Transverse colon (tissue), 4 donors: Measurements from ENCODE around the gene GP1BB. TPM values are rescaled to one million over a fixed set of nuclear protein-coding genes. Genes with fewer than 3 reads are reported as not detected.

Experiments used
- DNase-seq: peaks from one replicate; pipeline ENCODE4 v3.0.0-alpha.2; 2019
- H3K27ac ChIP-seq, 4 donors: fragments of 200-600 bp; sonication (generic); 2 replicates each; pipeline ENCODE4 v1.5.1; 2016 to 2018; ENCODE audit warnings: inconsistent platforms in 4 of 4
- H3K27me3 ChIP-seq: fragments of 200-600 bp; sonication (generic); 2 replicates; pipeline ENCODE4 v1.5.1; 2017; ENCODE audit warnings: inconsistent platforms
- H3K36me3 ChIP-seq, 4 donors: fragments of 200-600 bp; sonication (generic); 2 replicates each; pipeline ENCODE4 v1.5.1; 2017 to 2019; ENCODE audit warnings: inconsistent platforms in 4 of 4
- H3K4me1 ChIP-seq, 4 donors: fragments of 200-600 bp; sonication (generic); 2 replicates each; pipeline ENCODE4 v1.5.1; 2017 to 2020; ENCODE audit warnings: inconsistent platforms in 4 of 4
- H3K4me3 ChIP-seq, 4 donors: fragments of 200-600 bp; sonication (generic); 1 replicate in 1 of 4; 2 replicates in 3 of 4; pipeline versions ENCODE4 v1.5.1 to v1.6.1; 2017 to 2019; ENCODE audit warnings: inconsistent platforms in 4 of 4
- H3K9me3 ChIP-seq, 2 donors: fragments of 200-600 bp; sonication (generic); 2 replicates each; pipeline ENCODE4 v1.5.1; 2017 to 2019; ENCODE audit warnings: inconsistent platforms in 2 of 2
- EP300 ChIP-seq: sonication (generic); formaldehyde crosslinking; IDR thresholded peaks from one replicate; pipeline ENCODE4 v1.6.1; 2017; ENCODE audit warnings: antibody characterized with exemption, low read depth
- POLR2A ChIP-seq: fragments of 450-650 bp; IDR thresholded peaks from one replicate; pipeline ENCODE4 v1.6.1; 2016; ENCODE audit warnings: antibody characterized with exemption, mild to moderate bottlenecking, moderate library complexity
- POLR2AphosphoS5 ChIP-seq, 3 donors: sonication (generic); formaldehyde crosslinking; IDR thresholded peaks; one replicate each; pipeline ENCODE4 v1.6.1; 2016; ENCODE audit warnings: antibody characterized with exemption in 3 of 3
- WGBS, 2 donors: methylation state at CpG; one replicate each; pipeline ENCODE4 v1.1.5; 2018; ENCODE audit warnings: low coverage in 1 of 2; 5-methylcytosine and 5-hydroxymethylcytosine counted together
- in situ Hi-C, 4 donors: fragments of 200-750 bp; cut with MboI; loops; one replicate each; pipeline versions ENCODE4 v1.15.0 to v1.15.1; 2017; ENCODE audit warnings: low sequenced_read_pairs in 3 of 4, low pct_ligation_motif_present in 1 of 4, low pct_unique_long_range_greater_than_20kb in 1 of 4
- intact Hi-C: fragments of 100-400 bp; cut with DNase I; formaldehyde crosslinking; loops from one replicate; pipeline ENCODE4 v1.15.1; 2023; ENCODE audit warnings: low total_unique reads
- total RNA-seq, 4 donors: library from RNA; depleted of rRNA; stranded (reverse); fragments of >200 nt; gene quantifications; one replicate each; pipeline ENCODE4 v1.1.0, GENCODE V29; 2016
- TF ChIP-seq, protein P1 (sequence below), 5 experiments: fragments of 200-600 bp in 3 of 5; fragments of 450-650 bp in 2 of 5; sonication (generic) in 3 of 5; IDR thresholded peaks; 1 replicate in 2 of 5; 2 replicates in 3 of 5; pipeline ENCODE4 v1.5.1; 2016 to 2017; ENCODE audit warnings: antibody characterized with exemption in 5 of 5, inconsistent platforms in 3 of 5, mild to moderate bottlenecking in 2 of 5, moderate library complexity in 1 of 5

The GP1BB gene
- total RNA-seq, 4 donors from 2014 or later = 0.41 to 10.3 (median 1.8) TPM

DNA sequence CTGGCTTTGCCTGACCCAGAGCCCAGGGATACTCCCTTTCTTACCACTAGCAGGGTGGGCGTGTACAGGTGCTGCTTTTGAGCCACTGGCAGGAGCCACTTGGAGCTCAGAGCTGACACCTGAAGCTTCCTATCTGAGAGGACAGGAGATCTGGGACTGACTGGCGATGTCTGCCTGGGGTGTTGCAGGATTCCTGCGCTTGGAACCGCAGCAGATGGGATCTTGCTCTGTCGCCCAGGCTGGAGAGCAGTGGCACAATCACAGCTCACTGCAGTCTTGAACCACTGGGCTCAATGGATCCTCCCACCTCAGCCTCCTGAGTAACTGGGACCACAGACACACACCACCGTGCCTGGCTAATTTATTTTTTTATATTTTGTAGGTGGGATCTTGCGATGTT is 17.7 kb downstream of the GP1BB start:
- no peak overlapping the region for H3K4me3 ChIP-seq
- in situ Hi-C loops (no loop called here), intact Hi-C loops (no loop called here)

DNA sequence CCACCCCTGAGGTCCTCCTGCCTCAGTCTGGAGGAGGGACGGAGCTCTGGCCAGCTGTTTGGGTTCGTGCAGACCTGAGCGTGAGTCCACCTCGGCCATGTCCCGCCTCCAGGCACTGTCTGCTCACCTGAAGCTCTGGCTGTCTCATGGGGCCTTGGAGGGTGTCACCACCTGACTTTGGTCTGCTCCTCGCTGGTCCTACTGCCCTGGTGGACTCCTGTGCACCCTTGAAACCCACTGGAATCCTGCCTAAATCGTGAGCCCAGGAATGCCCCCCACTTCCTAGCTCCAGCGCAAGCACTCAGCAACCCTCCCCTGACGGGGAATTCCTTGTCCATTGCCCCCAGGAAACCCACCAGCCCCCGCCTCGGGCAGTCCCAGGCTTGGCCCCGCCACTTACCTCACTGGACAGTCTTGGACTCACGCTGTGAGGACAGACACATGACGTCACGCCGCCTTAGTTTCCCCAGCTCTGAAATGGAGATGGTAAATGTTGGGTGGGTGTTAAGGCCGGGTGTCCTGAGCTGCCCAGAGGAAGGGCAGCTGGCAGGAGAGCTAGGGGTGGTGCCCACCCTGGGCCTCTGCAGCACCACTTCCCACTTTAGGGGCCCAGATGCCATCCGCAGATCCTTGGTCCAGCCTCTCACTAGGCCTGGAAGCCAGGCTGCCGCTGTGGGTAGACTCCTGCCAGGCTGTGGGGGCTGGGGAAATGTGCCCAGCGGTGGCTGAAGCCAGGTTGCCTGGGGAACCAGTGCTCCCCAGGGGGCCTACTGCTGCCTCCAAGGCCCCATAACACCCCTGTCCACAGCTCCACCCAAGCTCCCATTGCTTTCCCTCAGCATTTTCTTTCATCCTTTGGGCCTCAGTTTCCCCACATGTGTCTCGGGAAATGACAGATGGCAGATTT is 19.1 kb downstream of the GP1BB start:
- Histone ChIP-seq H3K27ac (no peak overlapping the region), H3K9me3 (no peaks in the 10 kb centered on the region), H3K27me3 (no peaks in the 10 kb centered on the region), H3K4me3 (no peak overlapping the region), H3K4me1 (no peaks in the 10 kb centered on the region), H3K36me3 (no peaks in the 10 kb centered on the region)
- no peak for TF ChIP-seq EP300
- TF ChIP-seq, protein P1, sequence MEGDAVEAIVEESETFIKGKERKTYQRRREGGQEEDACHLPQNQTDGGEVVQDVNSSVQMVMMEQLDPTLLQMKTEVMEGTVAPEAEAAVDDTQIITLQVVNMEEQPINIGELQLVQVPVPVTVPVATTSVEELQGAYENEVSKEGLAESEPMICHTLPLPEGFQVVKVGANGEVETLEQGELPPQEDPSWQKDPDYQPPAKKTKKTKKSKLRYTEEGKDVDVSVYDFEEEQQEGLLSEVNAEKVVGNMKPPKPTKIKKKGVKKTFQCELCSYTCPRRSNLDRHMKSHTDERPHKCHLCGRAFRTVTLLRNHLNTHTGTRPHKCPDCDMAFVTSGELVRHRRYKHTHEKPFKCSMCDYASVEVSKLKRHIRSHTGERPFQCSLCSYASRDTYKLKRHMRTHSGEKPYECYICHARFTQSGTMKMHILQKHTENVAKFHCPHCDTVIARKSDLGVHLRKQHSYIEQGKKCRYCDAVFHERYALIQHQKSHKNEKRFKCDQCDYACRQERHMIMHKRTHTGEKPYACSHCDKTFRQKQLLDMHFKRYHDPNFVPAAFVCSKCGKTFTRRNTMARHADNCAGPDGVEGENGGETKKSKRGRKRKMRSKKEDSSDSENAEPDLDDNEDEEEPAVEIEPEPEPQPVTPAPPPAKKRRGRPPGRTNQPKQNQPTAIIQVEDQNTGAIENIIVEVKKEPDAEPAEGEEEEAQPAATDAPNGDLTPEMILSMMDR (IDR thresholded peaks at IDR 0.05) = no peak
- no peak for TF ChIP-seq POLR2A
- no peak for TF ChIP-seq POLR2AphosphoS5 (IDR thresholded peaks at IDR 0.05)
- intact Hi-C loops = no loop called here
- in situ Hi-C loops = no loop called here
- DNase-seq = no peak
- WGBS, 2 donors = 75% methylated on average over 21 of the region's 21 CpGs; no CpG with 5 or more reads in 1 of the 2 donors

More for the DNA sequence above, 17.7 kb downstream of the GP1BB start:
- no peaks in the 10 kb centered on the region for H3K4me1 ChIP-seq
- TF ChIP-seq POLR2AphosphoS5 (IDR thresholded peaks at IDR 0.05) = no peak
- TF ChIP-seq POLR2A = no peak
- TF ChIP-seq, protein P1 (IDR thresholded peaks at IDR 0.05) = no peak
- TF ChIP-seq EP300 = no peak
- H3K36me3 ChIP-seq = no peaks in the 10 kb centered on the region
- peaks cover 6% of the 10 kb centered on the region for H3K27me3 ChIP-seq
- WGBS, 2 donors = 82% methylated on average over 5 of the region's 7 CpGs; no CpG with 5 or more reads in 1 of the 2 donors
- DNase-seq = no peak
- H3K9me3 ChIP-seq = no peaks in the 10 kb centered on the region
- H3K27ac ChIP-seq = no peak overlapping the region

DNA sequence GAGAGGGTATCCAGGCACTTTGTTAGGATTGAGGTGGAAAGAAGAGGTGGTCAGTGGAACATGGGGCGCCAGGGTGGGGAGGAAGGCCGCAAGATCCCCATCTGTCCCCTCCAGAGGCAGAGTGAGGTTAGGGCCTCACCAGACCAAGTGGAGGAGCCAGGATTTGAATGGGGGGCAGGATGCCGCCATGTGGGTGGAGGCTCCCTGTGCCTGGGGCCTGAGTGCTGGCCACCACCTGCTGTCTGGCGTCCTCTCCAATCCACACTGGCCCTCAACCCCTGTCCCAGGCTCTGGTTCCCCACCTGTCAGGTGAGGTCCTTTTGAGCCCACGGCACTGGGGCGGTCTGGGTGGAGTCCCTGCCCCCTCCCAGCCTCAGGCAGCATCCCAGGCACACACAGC is 19.7 kb downstream of the GP1BB start:
- intact Hi-C loops = no loop called here
- H3K27me3 ChIP-seq = no peaks in the 10 kb centered on the region
- no peaks in the 10 kb centered on the region for H3K9me3 ChIP-seq
- H3K4me3 ChIP-seq = no peak overlapping the region
- in situ Hi-C loops = no loop called here
- DNase-seq = no peak
- H3K36me3 ChIP-seq = no peaks in the 10 kb centered on the region
- TF ChIP-seq POLR2AphosphoS5 (IDR thresholded peaks at IDR 0.05) (no peak), EP300 (no peak), POLR2A (no peak)
- TF ChIP-seq, protein P1 (IDR thresholded peaks at IDR 0.05) = no peak
- no peak overlapping the region for H3K27ac ChIP-seq
- WGBS, 2 donors = 77 to 100% methylated on average over 2 to 6 of the region's 6 CpGs
- no peaks in the 10 kb centered on the region for H3K4me1 ChIP-seq

DNA sequence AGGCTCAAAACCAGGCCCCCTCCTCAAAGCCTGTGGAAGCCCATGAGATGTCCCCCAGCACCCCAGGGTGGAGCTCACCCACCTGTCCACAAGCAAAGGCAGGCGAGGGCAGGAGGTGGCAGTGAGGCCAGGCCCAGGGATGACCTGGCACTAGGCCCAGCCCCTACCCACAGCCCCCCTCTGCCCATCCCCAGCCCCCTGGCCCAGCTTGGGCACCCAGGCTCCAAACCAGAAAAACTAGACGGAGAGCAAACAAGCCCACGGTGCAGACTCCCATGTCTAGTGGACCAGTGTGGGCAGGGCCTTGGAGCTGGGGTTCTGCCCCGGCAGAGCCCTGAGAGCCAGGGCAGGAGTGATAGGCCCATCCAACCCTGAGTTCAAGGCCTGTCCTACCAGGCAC is 20.3 kb downstream of the GP1BB start:
- intact Hi-C loops = no loop called here
- Histone ChIP-seq H3K36me3 (no peaks in the 10 kb centered on the region), H3K27ac (no peak overlapping the region), H3K27me3 (no peaks in the 10 kb centered on the region), H3K9me3 (no peaks in the 10 kb centered on the region), H3K4me1 (no peaks in the 10 kb centered on the region), H3K4me3 (no peak overlapping the region)
- DNase-seq = no peak
- 60% methylated on average over 4 of the region's 4 CpGs; no CpG with 5 or more reads in 1 of the 2 donors for WGBS, 2 donors
- in situ Hi-C loops = no loop called here
- TF ChIP-seq POLR2AphosphoS5 (IDR thresholded peaks at IDR 0.05) (no peak), POLR2A (no peak), EP300 (no peak)
- TF ChIP-seq, protein P1 (IDR thresholded peaks at IDR 0.05) = no peak
